Panc1 (cell line): ENCODE results near the gene MAST4. TPM values are rescaled to one million over a fixed set of nuclear protein-coding genes. Genes with fewer than 3 reads are reported as not detected.

ENCODE experiments used
- ATAC-seq: fragments of 200-7000 bp; cut with Tn5 transposase; 2 replicates; pipeline ENCODE4 v1.9.1; 2020; ENCODE audit warnings: mild to moderate bottlenecking, moderate library complexity
- BruUV-seq: library from RNA; stranded (reverse); fragments of 400-500 nt; replicated peaks from 2 replicates; lab custom pipeline; 2021; lab: Mats Ljungman, UMichigan
- CTCF ChIA-PET: fragments of 300-600 bp; sonication (Branson Sonifier 250); formaldehyde crosslinking; loops from one replicate; lab custom pipeline; 2022; ENCODE audit warnings: antibody characterized with exemption; lab: Charles Lee
- POLR2A ChIA-PET: fragments of 300-600 bp; sonication (Branson Sonifier 250); formaldehyde crosslinking; loops from one replicate; lab custom pipeline; 2022; ENCODE audit warnings: antibody characterized with exemption; lab: Charles Lee
- DNase-seq: peaks from one replicate; pipeline ENCODE4 v3.0.0-alpha.2; 2010; ENCODE audit warnings: low read depth, low spot score
- H3K27ac ChIP-seq: 2 replicates; pipeline ENCODE4 v1.5.1; 2011; ENCODE audit warnings: mild to moderate bottlenecking, low read length, inconsistent platforms
- H3K27me3 ChIP-seq: fragments of 200-500 bp; sonication (Bioruptor generic); 2 replicates; pipeline ENCODE4 v1.6.0; 2014; ENCODE audit warnings: low read length, inconsistent platforms; ENCODE audit not compliant: control insufficient read depth, insufficient read depth
- H3K36me3 ChIP-seq: fragments of 200-500 bp; sonication (Bioruptor generic); 2 replicates; pipeline ENCODE4 v1.5.1; 2014; ENCODE audit warnings: inconsistent platforms, mild to moderate bottlenecking, low read length, moderate library complexity; ENCODE audit not compliant: control insufficient read depth, insufficient read depth
- H3K4me1 ChIP-seq: 2 replicates; pipeline ENCODE4 v1.5.1; 2011; ENCODE audit warnings: inconsistent platforms, mild to moderate bottlenecking, low read length, moderate library complexity; ENCODE audit not compliant: control insufficient read depth, insufficient read depth
- H3K4me3 ChIP-seq, 2 experiments: 2 replicates each; pipeline ENCODE4 v1.5.1; 2011 to 2012; ENCODE audit warnings: low read depth in 2 of 2, low read length in 2 of 2, mild to moderate bottlenecking in 2 of 2, inconsistent platforms in 1 of 2, moderate library complexity in 1 of 2
- H3K9me3 ChIP-seq: fragments of 200-500 bp; sonication (Bioruptor generic); 2 replicates; pipeline ENCODE4 v1.5.1; 2014; ENCODE audit warnings: low read depth, mild to moderate bottlenecking, inconsistent platforms, low read length, moderate library complexity; ENCODE audit not compliant: control insufficient read depth, insufficient read depth
- CTCF ChIP-seq: fragments of 450-650 bp; IDR thresholded peaks from 2 replicates; pipeline ENCODE4 v1.5.1; 2017; ENCODE audit warnings: mild to moderate bottlenecking
- POLR2AphosphoS5 ChIP-seq: IDR thresholded peaks from 2 replicates; pipeline ENCODE4 v1.6.1; 2012; ENCODE audit warnings: mild to moderate bottlenecking, low read depth, low read length, moderate library complexity
- SIN3A ChIP-seq: IDR thresholded peaks from 2 replicates; pipeline ENCODE4 v1.6.1; 2012; ENCODE audit warnings: low read depth, mild to moderate bottlenecking, low read length, moderate library complexity, borderline replicate concordance; ENCODE audit not compliant: insufficient read depth
- TCF7L2 ChIP-seq: IDR thresholded peaks from 2 replicates; pipeline ENCODE4 v1.6.1; 2011; ENCODE audit warnings: mild to moderate bottlenecking, low read depth, low read length, inconsistent platforms
- in situ Hi-C: cut with HindIII; loops from 2 replicates; pipeline ENCODE4 v1.10.0; 2016; ENCODE audit warnings: low sequenced_read_pairs, low pct_unique_long_range_greater_than_20kb
- intact Hi-C: fragments of 100-400 bp; cut with micrococcal nuclease; formaldehyde crosslinking; loops from one replicate; pipeline ENCODE4 v1.10.0; 2022; ENCODE audit not compliant: unreplicated experiment
- total RNA-seq: library from RNA; stranded (reverse); gene quantifications from one replicate; pipeline ENCODE4 v1.2.1, GENCODE V29; 2021; ENCODE audit not compliant: unreplicated experiment
- TF ChIP-seq, protein P1 (sequence below), 2 experiments: IDR thresholded peaks; 2 replicates each; pipeline ENCODE4 v1.6.1; 2011 to 2012; ENCODE audit warnings: low read depth in 2 of 2, control low read depth in 1 of 2, low read length in 1 of 2, mild to moderate bottlenecking in 1 of 2, moderate library complexity in 1 of 2; ENCODE audit not compliant: insufficient read depth in 1 of 2

MAST4 gene
- total RNA-seq, 1 experiment from 2014 or later, result 1.8 TPM

DNA sequence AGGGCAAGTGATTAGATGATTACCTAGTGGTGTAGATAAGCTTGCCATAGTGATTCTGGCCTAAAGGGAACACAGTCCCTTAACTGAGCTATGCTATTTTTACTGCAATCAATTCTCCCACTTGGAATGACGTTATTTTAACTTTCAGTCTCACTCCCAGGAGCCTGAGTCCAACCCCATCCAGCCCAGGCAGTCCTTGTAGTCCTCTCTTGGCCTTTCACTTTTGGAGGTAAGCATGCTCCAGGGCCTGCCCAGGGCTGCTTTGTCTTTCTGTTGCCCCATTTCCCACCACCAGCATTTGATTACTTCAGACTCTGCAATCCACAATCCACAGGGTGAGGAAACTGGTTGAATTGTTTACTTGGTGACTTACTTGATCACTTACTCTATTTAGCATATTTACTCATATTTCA lies 367.4 kb downstream of the MAST4 start:
- intact Hi-C loops (no loop called here), in situ Hi-C loops (no loop called here)
- no peak overlapping the region for H3K4me3 ChIP-seq
- no peaks in the 10 kb centered on the region for H3K27me3 ChIP-seq
- ATAC-seq, result no peak
- peaks cover 5% of the 10 kb centered on the region; the same call in 1 of the 2 replicates for H3K4me1 ChIP-seq
- H3K36me3 ChIP-seq, result no peaks in the 10 kb centered on the region
- no peak overlapping the region for H3K27ac ChIP-seq
- DNase-seq, result peak; percentile 72
- no peaks in the 10 kb centered on the region for H3K9me3 ChIP-seq
- BruUV-seq, result no TSS peak
- POLR2A ChIA-PET, result no interaction called here
- CTCF ChIA-PET, result no interaction called here
- no peak for TF ChIP-seq POLR2AphosphoS5
- no peak for TF ChIP-seq SIN3A
- no peak for TF ChIP-seq TCF7L2
- no peak for TF ChIP-seq CTCF
- TF ChIP-seq, protein P1, sequence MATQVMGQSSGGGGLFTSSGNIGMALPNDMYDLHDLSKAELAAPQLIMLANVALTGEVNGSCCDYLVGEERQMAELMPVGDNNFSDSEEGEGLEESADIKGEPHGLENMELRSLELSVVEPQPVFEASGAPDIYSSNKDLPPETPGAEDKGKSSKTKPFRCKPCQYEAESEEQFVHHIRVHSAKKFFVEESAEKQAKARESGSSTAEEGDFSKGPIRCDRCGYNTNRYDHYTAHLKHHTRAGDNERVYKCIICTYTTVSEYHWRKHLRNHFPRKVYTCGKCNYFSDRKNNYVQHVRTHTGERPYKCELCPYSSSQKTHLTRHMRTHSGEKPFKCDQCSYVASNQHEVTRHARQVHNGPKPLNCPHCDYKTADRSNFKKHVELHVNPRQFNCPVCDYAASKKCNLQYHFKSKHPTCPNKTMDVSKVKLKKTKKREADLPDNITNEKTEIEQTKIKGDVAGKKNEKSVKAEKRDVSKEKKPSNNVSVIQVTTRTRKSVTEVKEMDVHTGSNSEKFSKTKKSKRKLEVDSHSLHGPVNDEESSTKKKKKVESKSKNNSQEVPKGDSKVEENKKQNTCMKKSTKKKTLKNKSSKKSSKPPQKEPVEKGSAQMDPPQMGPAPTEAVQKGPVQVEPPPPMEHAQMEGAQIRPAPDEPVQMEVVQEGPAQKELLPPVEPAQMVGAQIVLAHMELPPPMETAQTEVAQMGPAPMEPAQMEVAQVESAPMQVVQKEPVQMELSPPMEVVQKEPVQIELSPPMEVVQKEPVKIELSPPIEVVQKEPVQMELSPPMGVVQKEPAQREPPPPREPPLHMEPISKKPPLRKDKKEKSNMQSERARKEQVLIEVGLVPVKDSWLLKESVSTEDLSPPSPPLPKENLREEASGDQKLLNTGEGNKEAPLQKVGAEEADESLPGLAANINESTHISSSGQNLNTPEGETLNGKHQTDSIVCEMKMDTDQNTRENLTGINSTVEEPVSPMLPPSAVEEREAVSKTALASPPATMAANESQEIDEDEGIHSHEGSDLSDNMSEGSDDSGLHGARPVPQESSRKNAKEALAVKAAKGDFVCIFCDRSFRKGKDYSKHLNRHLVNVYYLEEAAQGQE (IDR thresholded peaks at IDR 0.05; ENCODE audit: insufficient read depth in 1 of 2, low read depth in 2 of 2, low read length in 1 of 2), result no peak

GRCh38 chr5:66966439-66966838 lies 370.2 kb downstream of the MAST4 start:
- no peaks in the 10 kb centered on the region for H3K36me3 ChIP-seq
- H3K27me3 ChIP-seq, result no peaks in the 10 kb centered on the region
- H3K4me3 ChIP-seq, result no peak overlapping the region
- POLR2A ChIA-PET, result no interaction called here
- ATAC-seq, result no peak
- no peak overlapping the region for H3K27ac ChIP-seq
- TF ChIP-seq POLR2AphosphoS5 (no peak), CTCF (peak; percentile 14; the same call in 1 of the 2 replicates)
- in situ Hi-C loops, result no loop called here
- no peaks in the 10 kb centered on the region for H3K9me3 ChIP-seq
- CTCF ChIA-PET, result no interaction called here
- H3K4me1 ChIP-seq, result no peaks in the 10 kb centered on the region
- DNase-seq, result no peak
- intact Hi-C loops, result no loop called here
- BruUV-seq, result no TSS peak
